Measurements from ENCODE around the gene EVL. TPM values are rescaled to one million over a fixed set of nuclear protein-coding genes. Genes with fewer than 3 reads are reported as not detected.
A peak's percentile ranks its signal among the peaks of the same experiment; 100 is the strongest.

The EVL gene
- total and polyA plus RNA-seq, 2 experiments from 2014 or later, result 65.3 to 116 TPM

- no peaks in the 10 kb centered on the region for H3K9me3 ChIP-seq (ENCODE audit: low read depth)
- H3K27ac ChIP-seq, result no peak overlapping the region
- no peak overlapping the region for H3K4me3 ChIP-seq
- H3K27me3 ChIP-seq, result no peaks in the 10 kb centered on the region
- no peak for TF ChIP-seq CTCF (IDR thresholded peaks at IDR 0.05; ENCODE audit: low read depth, low read length)
- peaks cover 7% of the 10 kb centered on the region for H3K4me1 ChIP-seq (ENCODE audit: low read depth)
- DNase-seq (ENCODE audit: low read depth in 1 of 2, low spot score in 1 of 2), result no peak
- no peaks in the 10 kb centered on the region for H3K36me3 ChIP-seq
These were observed 12.2 kb downstream of the EVL start for GRCh38 chr14:100077441-100077840.

- Histone ChIP-seq H3K9me3 (ENCODE audit: low read depth) (no peaks in the 10 kb centered on the region), H3K27ac (no peak overlapping the region), H3K4me3 (no peak overlapping the region), H3K27me3 (no peaks in the 10 kb centered on the region), H3K36me3 (no peaks in the 10 kb centered on the region), H3K4me1 (ENCODE audit: low read depth) (peaks cover 7% of the 10 kb centered on the region)
- DNase-seq (ENCODE audit: low read depth in 1 of 2, low spot score in 1 of 2), result no peak
- TF ChIP-seq CTCF (IDR thresholded peaks at IDR 0.05; ENCODE audit: low read depth, low read length), result no peak
These were observed 13.1 kb downstream of the EVL start for GRCh38 chr14:100078216-100078803.

- DNase-seq (ENCODE audit: low read depth in 1 of 2, low spot score in 1 of 2), result peak in 1 of 2 donors; percentile 43
- no peak for TF ChIP-seq CTCF (IDR thresholded peaks at IDR 0.05; ENCODE audit: low read depth, low read length)
- no peaks in the 10 kb centered on the region for H3K9me3 ChIP-seq (ENCODE audit: low read depth)
- no peak overlapping the region for H3K4me3 ChIP-seq
- H3K27ac ChIP-seq, result no peak overlapping the region
- H3K4me1 ChIP-seq (ENCODE audit: low read depth), result peaks cover 7% of the 10 kb centered on the region
- H3K27me3 ChIP-seq, result no peaks in the 10 kb centered on the region
- H3K36me3 ChIP-seq, result no peaks in the 10 kb centered on the region
These were observed 13.9 kb downstream of the EVL start for GRCh38 chr14:100078997-100079725.

- H3K4me3 ChIP-seq, result no peak overlapping the region
- TF ChIP-seq CTCF (IDR thresholded peaks at IDR 0.05; ENCODE audit: low read depth, low read length), result no peak
- no peaks in the 10 kb centered on the region for H3K27me3 ChIP-seq
- no peak for DNase-seq (ENCODE audit: low read depth in 1 of 2, low spot score in 1 of 2)
- H3K36me3 ChIP-seq, result no peaks in the 10 kb centered on the region
- no peak overlapping the region for H3K27ac ChIP-seq
- no peaks in the 10 kb centered on the region for H3K9me3 ChIP-seq (ENCODE audit: low read depth)
- peaks cover 7% of the 10 kb centered on the region for H3K4me1 ChIP-seq (ENCODE audit: low read depth)
These were observed 14.4 kb downstream of the EVL start for GRCh38 chr14:100079726-100080005.

GRCh38 chr14:100080206-100080605 is 15.0 kb downstream of the EVL start:
- DNase-seq (ENCODE audit: low read depth in 1 of 2, low spot score in 1 of 2), result no peak
- peaks cover 7% of the 10 kb centered on the region for H3K4me1 ChIP-seq (ENCODE audit: low read depth)
- no peaks in the 10 kb centered on the region for H3K27me3 ChIP-seq
- no peak overlapping the region for H3K4me3 ChIP-seq
- no peaks in the 10 kb centered on the region for H3K9me3 ChIP-seq (ENCODE audit: low read depth)
- H3K27ac ChIP-seq, result no peak overlapping the region
- H3K36me3 ChIP-seq, result no peaks in the 10 kb centered on the region
- TF ChIP-seq CTCF (IDR thresholded peaks at IDR 0.05; ENCODE audit: low read depth, low read length), result no peak

Measured in cardiac muscle cell (in vitro differentiated cells and primary cell).